ENCODE results near the gene ZBTB5. TPM values are rescaled to one million over a fixed set of nuclear protein-coding genes. Genes with fewer than 3 reads are reported as not detected.

The ZBTB5 gene
- total and polyA plus RNA-seq, 2 of the 8 experiments (the other 6 are each of a cell fraction or from before 2014, with no cell fraction given), result 13.3 to 14.5 TPM

- Histone ChIP-seq H3K36me3 (ENCODE audit: control insufficient read depth in 2 of 4, insufficient read depth in 4 of 4, low read length in 3 of 4) (peaks cover 0 to 11% (median 7%) of the 10 kb centered on the region in 4 experiments; a peak in 5 of 8 replicates), H4K8ac (ENCODE audit: extremely low read depth, insufficient read depth, low read length) (no peak overlapping the region), H2BK20ac (ENCODE audit: low read length) (0 out of 2 replicates have a peak overlapping the region, but pooled peaks have one; percentile 61), H3K4me1 (replicated peaks in 1 of 4; ENCODE audit: control insufficient read depth in 3 of 4, insufficient read depth in 4 of 4, low read length in 3 of 4) (no peaks in the 10 kb centered on the region; a peak in 2 of 7 replicates), H4K20me1 (replicated peaks in 1 of 2; ENCODE audit: control insufficient read depth in 1 of 2, insufficient read depth in 2 of 2, low read length in 2 of 2) (peaks cover 2 to 6% of the 10 kb centered on the region in 2 experiments), H3K23ac (ENCODE audit: insufficient read length) (no peak overlapping the region), H3K18ac (ENCODE audit: extremely low read depth, low read length) (no peak overlapping the region), H3K27ac (ENCODE audit: low read depth, low read length) (no peak overlapping the region), H3K9me3 (ENCODE audit: insufficient read depth in 2 of 2, low read depth in 1 of 2, low read length in 1 of 2) (no peaks in the 10 kb centered on the region), H2BK5ac (ENCODE audit: low read depth, low read length) (no peak overlapping the region), H2BK12ac (ENCODE audit: low read depth, low read length) (no peak overlapping the region), H2AK5ac (ENCODE audit: low read depth, low read length) (no peak overlapping the region), H3K9ac (replicated peaks in 1 of 4; ENCODE audit: extremely low read depth in 1 of 4, low read depth in 3 of 4, low read length in 3 of 4) (no peak overlapping the region), H2BK120ac (replicated peaks; ENCODE audit: low read depth, low read length) (no peak overlapping the region), H4K91ac (replicated peaks; ENCODE audit: insufficient read length, low read length) (no peak overlapping the region), H3K4me3 (ENCODE audit: extremely low read depth in 1 of 4, insufficient read depth in 2 of 4, low read depth in 3 of 4, low read length in 4 of 4) (no peak overlapping the region), H3K23me2 (ENCODE audit: low read depth, low read length) (no peaks in the 10 kb centered on the region), H3K4me2 (ENCODE audit: insufficient read depth in 1 of 2, low read depth in 2 of 2, low read length in 2 of 2) (no peak overlapping the region; a peak in 1 of 4 replicates), H3K79me1 (ENCODE audit: low read depth, low read length) (no peaks in the 10 kb centered on the region; the same call in 1 of the 2 replicates), H3K79me2 (ENCODE audit: control insufficient read depth in 1 of 2, insufficient read depth in 2 of 2, low read length in 2 of 2) (no peaks in the 10 kb centered on the region), H4K5ac (ENCODE audit: insufficient read length, low read depth, low read length) (no peak overlapping the region), H3K56ac (replicated peaks; ENCODE audit: insufficient read length, low read depth, low read length) (no peak overlapping the region), H2BK15ac (ENCODE audit: low read length) (no peak overlapping the region), H2AFZ (ENCODE audit: low read length) (no peak overlapping the region), H3K27me3 (replicated peaks in 1 of 4; ENCODE audit: control insufficient read depth in 3 of 4, extremely low read depth in 1 of 4, insufficient read depth in 3 of 4, low read length in 3 of 4) (no peaks in the 10 kb centered on the region), H3K4ac (replicated peaks; ENCODE audit: insufficient read length, low read depth, low read length) (no peak overlapping the region), H3K14ac (ENCODE audit: insufficient read length) (no peak overlapping the region)
- POLR2A ChIA-PET (ENCODE audit: partially characterized antibody), result interaction anchor here (0.8 to 2.5 kb wide), 9 partner anchors 15 to 87 kb away, joined by 3 to 13 read pairs (median 4); partner anchors contain the start of genes POLR1E, TOMM5 and ZBTB5
- FAIRE-seq (no peak), DNase-seq (ENCODE audit: low read depth in 1 of 2, low spot score in 2 of 2) (peak; percentile 34 to 72)
- CTCF ChIA-PET (ENCODE audit: partially characterized antibody), result interaction anchor here (0.6 to 6.5 kb wide), 13 partner anchors 10 to 233 kb away, joined by 3 to 39 read pairs (median 4); partner anchors contain the start of gene POLR1E
- 80% methylated on average over 15 of the region's 15 CpGs; no CpG with 5 or more reads in 1 of the 2 experiments for WGBS, 2 experiments (ENCODE audit: extremely low coverage in 1 of 2, insufficient coverage in 1 of 2, insufficient read length in 1 of 2, insufficient replicate concordance in 2 of 2, low coverage in 1 of 2, low lambda C conversion rate in 2 of 2, missing lambda C conversion rate in 1 of 2)
- TF ChIP-seq CTCF (IDR thresholded peaks at IDR 0.05; ENCODE audit: control extremely low read depth in 1 of 3, insufficient read depth in 1 of 3, low read depth in 1 of 3, low read length in 3 of 3), result peak; percentile 53 to 77 (median 76)
- TF ChIP-seq HDAC6 (IDR thresholded peaks at IDR 0.05; ENCODE audit: low read depth, low read length), result no peak
- no peak for TF ChIP-seq RFX5 (IDR thresholded peaks at IDR 0.05; ENCODE audit: borderline replicate concordance, low read depth, low read length)
- TF ChIP-seq RAD21 (IDR thresholded peaks at IDR 0.05 in 1 of 2, conservative IDR thresholded peaks at IDR 0.05 in 1 of 2; ENCODE audit: low read depth in 2 of 2, low read length in 2 of 2), result peak; percentile 36 to 45; a peak in 3 of 4 replicates
- no peak for TF ChIP-seq JUND (IDR thresholded peaks at IDR 0.05; ENCODE audit: low read length)
- TF ChIP-seq ASH2L (IDR thresholded peaks at IDR 0.05; ENCODE audit: low read length), result no peak
- no peak for TF ChIP-seq KDM4A (IDR thresholded peaks at IDR 0.05; ENCODE audit: low read depth, low read length, severe bottlenecking)
- no peak for TF ChIP-seq SP2 (IDR thresholded peaks at IDR 0.05; ENCODE audit: low read length)
These were observed 46.1 kb upstream of the ZBTB5 start for GRCh38 chr9:37511016-37512010.

Measured in H1 (cell line).